Measurements from ENCODE around the gene ZNF429. TPM values are rescaled to one million over a fixed set of nuclear protein-coding genes. Genes with fewer than 3 reads are reported as not detected.

ZNF429 gene
- total RNA-seq: 0.54 and 2.5 TPM in 2 replicates

GRCh38 chr19:21505459-21506451, at the start of gene ZNF429:
Gene ZNF429 (plus strand): TSS chr19:21505602. CDS start chr19:21505772, 170 bp downstream.

Other genes with a start within 250 kb of the ZNF429 start
- gene ZNF708, start 176.2 kb upstream of the ZNF429 start, total RNA-seq: 5.6 and 6.0 TPM in 2 replicates
- gene ZNF738, start 146.6 kb upstream of the ZNF429 start, total RNA-seq: 4.1 and 5.0 TPM in 2 replicates
- 6.1 and 27.5 TPM in 2 replicates for gene ZNF493, start 108.5 kb upstream of the ZNF429 start, total RNA-seq